NCI-H2029 treated with DMSO at 0.1 percent for 48 hours (cell line): ENCODE measurements around the gene KIF15.
"Not testable (repeated sequence)": the region's sequence is repeated elsewhere in the genome, so short reads cannot be mapped to it uniquely, and the experiment has no call there.

ENCODE experiments used
- DNase-seq: peaks from one replicate; lab custom pipeline; 2025; lab: John Stamatoyannopoulos, UW

KIF15 gene

DNA sequence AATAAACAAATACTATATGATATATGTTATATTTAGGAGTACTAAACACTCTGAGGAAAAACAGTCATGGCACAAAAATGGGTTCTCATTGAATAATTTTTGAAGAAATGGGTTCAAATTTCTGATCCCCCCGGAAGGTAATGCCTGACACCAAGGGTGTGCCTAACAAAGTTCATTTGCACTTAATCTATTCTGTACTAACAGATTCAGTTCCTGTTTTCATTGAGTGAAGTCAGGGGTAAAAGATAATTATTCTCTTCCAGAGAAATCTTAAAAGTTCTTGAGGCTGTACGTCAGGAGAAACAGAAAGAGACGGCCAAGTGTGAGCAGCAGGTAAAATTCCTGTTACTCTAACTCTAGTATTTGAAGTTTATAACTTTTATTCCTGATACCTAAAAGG lies 65.6 kb downstream of the KIF15 start:
- no peak for DNase-seq

DNA sequence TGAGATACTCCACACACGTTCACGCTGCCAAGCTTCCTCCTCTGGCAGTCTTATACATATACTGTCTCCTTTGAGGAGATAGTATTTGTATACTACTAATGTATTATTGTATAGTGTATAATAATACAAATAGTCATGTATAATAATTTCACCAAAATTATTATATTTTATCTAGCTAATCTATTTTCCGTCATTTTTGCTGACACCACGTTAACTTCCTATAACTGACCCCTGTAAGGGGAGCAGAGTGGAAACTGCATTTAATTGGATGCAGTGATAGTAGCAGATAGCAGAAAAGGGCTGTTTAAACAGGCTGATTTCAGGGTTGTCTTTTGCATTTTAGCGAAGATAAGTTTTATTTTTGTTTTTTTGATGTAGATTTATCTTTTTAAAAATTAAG lies 69.6 kb downstream of the KIF15 start:
- DNase-seq: no peak

DNA sequence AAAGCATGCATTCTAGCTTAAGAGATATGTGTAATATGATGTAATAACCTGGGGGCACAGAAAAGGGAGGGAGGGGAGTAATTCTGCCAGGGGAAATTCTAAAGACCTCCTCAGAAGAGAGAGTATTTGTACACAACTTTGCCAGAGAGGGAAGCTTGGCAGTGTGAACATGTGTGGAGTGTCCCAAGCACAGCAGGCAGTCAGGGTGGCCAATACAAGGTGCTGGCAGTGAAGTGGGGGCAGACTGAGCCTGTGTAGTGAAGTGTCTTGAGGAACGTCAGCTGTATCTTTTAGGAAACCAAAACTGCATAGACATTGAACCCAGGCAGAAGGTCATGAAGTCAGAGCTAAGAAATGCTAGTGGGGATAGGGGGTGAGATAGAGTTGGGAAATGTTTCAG lies 70.4 kb downstream of the KIF15 start:
- DNase-seq: no peak

DNA sequence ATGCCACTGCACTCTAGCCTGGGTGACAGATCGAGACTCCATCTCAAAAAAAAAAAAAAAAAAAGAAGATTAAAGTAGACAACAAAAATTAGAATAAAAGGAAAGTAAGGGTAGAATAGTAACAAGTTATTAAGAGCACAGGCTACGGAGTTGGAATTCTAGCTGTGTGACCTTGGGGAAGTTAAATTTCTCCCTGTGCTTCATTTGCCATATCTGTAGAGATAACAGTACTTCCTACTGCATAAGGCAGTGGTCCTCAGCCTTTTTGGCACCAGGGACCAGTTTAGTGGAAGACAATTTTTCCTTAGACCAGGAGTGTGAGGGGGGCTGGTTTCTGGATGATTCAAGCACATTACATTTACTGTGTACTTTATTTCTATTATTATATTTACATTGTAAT lies 71.4 kb downstream of the KIF15 start:
- DNase-seq: no peak

DNA sequence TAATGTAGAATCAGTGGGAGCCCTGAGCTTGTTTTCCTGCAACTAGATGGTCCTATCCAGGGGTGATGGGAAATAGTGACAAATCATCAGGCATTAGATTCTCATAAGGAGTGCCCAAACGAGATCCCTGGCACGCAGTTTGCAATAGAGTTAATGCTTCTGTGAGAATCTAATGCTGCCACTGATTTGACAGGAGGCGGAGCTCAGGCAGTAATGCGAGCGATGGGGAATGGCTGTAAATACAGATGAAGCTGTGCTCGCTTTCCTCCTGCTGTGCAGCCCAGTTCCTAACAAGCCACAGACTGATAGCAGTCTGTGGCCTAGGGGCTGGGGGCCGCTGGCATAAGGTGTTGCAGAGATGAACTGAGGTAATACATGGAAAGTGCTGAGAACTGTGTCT lies 71.8 kb downstream of the KIF15 start:
- no peak for DNase-seq

DNA sequence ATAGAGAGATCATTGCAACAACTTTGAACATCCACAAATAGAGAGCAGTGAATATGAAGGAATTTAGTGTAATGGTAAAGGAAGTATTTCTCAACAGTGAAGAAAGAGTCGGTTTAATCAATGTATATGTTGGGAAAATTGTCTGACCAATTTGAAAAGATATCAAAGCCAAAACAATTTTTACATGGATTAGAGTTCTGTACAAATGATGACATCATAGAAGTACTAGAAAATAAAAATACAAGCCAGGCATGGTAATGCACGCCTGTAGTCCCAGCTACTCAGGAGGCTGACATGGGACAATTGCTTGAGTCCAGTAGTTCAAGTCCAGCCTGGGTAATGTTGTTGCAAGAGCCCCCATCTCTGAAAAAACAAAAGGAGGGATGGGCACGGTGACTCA lies 74.1 kb downstream of the KIF15 start:
- DNase-seq: no peak

DNA sequence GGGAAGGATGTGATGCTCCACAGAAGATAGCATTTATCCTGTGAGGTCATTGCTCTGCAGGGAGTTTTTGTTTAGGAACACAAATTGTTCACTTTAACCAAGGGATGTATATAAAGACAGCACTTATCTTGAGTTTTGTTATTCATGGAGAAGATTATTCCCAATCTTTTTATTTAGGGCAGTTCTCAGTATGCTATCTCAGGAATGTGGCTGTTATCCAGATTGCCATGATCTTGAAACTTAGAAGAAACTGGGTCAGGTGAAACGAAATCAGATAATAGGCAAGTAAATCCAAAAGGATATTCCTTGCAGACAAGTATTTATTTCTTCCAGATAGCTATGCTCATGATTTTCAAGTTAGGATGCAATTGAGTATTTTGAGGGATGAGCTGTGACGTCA lies 80.8 kb downstream of the KIF15 start:
- no peak for DNase-seq

DNA sequence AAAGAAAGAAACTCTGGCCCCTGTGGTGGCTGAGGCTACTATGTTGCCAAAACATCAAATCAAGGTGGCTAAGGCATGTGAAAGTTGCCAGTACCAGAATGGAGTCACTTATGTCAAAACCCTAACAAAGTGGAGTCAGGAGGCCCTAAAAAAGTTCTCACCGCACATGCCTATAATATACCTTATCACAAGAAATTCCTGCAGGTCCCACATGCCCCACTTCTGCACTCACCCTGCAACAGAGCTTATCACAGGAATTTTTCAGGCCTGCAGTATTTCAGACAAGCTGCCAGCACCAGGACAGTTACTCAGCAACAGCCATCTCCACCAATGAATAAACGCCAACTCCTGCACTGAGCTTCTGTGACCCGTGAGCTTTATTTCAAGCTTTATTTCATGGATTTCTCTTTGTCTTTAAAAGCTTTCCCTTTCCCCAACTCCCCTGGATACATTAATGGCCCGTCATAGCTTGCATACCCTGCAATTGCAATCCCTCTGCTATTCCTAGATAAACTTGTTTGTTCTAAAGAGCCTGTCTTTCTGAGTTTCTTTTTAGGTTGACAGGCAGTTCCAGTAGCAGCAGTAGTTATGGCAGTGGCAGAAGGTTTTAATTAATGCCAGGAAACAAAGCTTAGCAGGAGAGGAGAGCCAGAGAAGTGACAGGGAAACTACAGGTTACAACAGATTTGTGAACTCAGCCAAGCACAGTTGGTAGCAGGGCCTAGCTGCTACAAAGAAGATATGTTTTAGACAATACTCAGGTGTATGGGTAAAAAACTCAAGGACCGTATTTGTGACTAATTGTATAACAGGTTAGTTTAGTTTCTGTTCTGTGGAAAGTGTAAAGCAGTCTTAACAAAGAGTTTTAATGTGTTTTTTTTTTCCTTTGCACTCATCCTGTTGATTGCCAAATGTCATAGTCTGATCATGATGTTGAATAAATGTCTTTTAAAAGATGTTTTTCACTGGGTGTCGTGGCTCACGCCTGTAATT lies 84.2 kb downstream of the KIF15 start:
- DNase-seq: no peak

DNA sequence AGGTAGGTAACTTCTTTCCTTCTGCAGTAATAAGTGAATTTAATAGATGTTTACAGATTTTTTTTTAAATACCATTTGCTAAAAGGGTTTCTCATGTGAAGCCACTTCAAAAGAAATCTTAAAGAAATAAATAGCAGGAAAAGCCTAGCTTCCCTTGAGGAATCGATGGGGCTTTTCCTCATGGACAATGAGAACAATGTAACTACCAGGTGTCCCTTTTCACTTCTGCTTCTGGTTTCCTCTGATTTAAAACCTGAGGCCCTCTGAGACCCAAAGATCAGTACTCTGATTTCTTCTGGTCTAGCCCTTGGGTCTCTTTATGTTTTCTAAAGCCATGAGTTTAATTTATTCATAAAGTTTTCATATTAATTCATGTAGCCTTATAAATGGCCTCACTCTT lies 87.0 kb downstream of the KIF15 start:
- DNase-seq: no peak

DNA sequence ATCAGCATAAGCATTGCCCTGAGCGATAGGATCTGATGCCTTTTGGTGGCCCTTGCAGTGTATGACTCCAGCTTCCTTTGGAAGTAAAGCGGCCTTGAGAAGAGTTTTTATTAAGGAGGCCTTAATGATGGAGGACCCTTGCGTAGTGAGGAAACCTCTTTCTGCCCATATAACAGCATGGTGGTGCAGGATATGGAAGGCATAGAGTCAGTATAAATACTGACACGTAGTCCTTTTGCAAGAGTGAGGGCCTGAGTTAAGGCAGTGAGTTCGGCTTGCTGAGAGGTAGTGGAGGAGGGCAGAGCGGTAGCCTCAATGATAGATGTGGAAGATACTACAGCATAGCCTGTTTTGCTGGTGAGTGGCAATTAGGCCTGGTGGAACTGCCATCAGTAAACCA lies 95.1 kb downstream of the KIF15 start:
- not testable (repeated sequence) for DNase-seq

DNA sequence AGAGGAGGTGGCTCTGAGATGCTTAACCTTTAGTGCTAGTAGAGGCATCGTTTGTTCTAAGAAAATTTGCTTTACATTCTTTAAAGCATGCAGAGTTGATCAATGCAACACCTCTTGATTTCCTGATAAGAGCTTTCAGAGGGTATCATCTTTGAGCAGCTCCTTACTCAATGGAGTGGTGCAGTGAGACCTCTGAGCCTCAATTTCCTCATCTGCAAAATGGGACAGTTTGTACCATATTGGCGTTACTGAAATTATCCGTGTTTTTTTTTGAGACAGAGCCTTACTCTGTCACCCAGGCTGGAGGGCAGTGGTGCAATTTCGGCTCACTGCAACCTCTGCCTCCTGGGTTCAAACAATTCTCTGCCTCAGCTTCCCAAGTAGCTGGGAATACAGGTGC lies 98.5 kb downstream of the KIF15 start:
- DNase-seq: no peak

DNA sequence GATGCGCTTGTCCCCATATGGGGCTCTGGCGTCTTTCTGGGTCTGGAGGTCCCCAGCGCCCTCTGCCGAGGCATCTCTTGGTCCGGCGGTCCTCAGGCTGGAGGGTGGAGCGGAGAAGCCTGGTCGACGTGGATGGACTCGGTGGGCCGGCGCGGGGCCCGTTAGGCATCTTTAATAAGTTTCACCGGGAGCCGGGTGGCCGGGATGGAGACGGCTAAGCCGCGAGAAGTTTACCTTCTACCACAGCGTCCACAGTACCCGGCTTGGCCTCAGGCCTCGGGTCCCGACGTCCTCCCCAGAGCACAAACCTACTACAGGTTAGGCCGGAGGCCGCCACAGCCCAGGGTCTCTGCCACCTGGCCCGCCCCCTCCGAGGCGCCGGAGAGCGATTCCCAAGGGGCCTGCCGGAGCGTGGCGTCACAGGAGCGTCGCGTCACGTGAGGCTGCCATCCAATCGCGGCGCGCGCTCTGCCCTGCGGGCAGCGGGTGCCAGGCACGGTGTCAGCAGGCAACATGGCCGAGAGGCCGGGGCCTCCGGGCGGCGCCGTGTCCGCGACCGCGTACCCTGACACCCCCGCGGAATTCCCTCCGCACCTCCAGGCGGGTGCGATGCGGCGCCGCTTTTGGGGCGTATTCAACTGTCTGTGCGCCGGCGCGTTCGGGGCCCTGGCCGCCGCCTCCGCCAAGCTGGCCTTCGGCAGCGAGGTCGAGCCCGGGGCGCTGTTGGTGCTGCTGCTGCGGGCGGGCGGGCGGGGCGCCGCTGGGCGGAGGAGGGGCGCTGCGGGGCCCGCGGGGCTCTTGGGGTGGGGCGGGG lies 100.0 kb downstream of the KIF15 start, which contains the start of gene TMEM42:
Gene TMEM42, plus strand, starts transcription at position 501 of the 814 bp plus-strand sequence. Its CDS starts 13 bp downstream, at position 514.
- DNase-seq: peak; percentile 76

DNA sequence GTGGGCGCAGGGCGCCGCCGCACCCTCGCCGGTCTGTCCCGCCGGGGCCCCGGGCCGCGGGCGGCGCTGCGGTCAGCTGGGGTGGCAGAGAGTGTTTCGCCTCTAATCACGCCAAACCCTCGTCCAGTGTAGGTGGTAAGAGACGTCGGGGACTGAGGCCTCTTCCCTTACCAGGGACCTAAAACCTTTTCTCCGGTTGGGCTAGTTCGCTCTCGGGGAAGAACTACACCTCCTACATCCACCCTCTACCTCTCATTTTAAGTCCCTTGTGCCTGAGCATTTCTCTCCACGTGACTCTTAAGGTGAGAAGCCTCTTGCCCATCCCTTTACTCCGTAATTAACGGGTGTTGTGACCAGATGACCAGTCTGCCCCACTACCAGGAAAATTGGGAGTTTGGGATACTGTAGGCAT lies 100.6 kb downstream of the KIF15 start:
- DNase-seq: no peak

DNA sequence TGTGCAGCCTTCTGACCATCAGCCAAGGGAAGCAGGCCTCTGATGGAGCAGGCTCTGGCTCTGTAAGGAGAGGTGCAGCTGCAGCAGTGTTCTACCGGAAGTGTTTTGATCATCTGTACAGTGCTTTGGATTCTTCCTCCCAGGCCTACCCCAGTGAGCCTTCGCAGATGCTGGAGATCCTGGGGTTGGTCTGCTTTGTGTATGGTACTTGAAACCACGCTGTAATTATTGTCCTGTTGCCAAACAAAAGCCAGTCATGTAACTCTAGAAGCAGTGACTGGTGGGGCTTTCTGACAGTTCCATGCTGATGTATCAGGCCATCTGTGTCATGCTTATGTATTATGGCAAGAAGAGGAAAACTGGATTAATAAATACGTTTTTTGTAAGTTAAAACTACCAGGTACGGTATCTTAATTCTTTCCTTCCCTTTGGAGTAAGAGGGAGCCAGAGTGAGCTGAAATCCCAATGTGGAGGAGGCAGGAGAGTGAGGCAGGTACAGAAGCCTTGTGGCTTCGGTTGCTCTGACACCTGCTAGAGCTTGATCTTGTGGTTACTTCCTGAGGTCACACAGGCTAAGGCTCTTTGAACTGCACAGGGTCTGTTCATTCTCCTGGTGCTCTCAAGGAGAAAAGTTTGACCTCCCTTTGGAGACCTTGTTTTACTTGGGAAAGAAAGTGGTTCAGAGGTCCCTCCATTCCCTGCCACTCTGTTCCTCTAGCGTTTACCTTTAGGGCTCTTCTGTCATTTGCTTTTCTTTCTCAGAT lies 103.9 kb downstream of the KIF15 start:
- peak; percentile 88 for DNase-seq

DNA sequence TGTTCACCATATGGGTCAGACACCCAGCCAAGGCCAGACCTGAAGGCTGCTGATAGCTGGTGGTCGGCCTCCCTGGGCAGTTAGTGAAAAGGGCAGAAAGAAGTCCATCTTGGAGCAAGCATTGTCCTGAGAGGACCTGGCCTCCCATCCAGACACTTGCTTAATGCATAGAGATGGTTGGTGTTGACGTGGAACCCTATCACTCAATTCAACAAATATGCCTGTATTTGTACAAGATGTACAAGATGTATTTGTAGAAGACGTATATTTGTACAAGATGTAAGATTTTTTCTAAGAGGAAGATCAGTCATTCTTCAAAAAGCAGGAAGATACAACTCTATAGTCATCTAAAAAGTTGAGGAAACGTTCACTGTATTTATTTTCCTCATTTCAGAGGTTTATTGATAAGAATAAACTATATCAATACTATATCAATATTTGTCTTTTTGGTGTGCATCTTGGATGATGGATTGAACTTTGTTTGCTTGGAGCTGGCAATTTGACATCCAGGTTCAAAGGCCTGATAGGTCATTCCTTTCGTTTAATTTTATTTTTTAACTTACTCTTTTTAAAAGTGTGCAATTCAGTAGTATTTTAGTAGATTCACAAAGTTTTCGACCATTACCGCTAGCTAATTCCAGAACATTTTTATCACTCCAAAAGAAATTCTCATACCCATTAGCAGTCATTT lies 106.0 kb downstream of the KIF15 start:
- no peak for DNase-seq

DNA sequence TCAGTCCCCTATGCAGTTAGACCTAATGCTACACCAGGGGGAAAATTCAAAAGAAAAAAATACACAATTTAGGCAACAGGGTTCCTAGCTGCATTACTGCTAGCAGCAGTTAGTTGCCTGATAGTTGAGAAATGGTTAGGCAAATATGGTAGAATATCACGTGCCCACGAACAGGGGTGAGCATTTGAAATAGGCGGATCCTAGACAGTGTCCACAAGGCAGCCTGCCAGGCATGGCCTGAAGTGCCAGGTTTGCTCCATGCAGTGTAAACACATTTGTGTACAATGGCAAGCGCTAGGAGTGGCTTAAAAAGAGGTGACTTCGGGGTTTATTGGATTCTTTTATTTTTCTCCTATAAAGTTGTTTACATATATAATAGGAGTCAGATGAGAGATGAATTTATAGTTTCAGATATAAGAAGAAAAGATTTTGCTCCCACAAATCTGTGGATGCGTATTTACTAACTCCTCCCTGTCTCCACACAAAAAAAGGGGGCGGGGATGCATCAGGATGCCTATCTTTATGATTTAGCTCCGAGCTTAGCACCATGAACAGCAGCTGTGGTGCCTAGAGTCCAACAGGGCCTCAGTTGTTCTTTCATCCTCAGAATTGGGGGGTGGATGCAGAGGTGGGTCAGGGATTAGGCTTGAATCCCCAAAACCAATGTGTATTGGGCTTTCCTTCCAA lies 108.9 kb downstream of the KIF15 start:
- DNase-seq: peak; percentile 91

DNA sequence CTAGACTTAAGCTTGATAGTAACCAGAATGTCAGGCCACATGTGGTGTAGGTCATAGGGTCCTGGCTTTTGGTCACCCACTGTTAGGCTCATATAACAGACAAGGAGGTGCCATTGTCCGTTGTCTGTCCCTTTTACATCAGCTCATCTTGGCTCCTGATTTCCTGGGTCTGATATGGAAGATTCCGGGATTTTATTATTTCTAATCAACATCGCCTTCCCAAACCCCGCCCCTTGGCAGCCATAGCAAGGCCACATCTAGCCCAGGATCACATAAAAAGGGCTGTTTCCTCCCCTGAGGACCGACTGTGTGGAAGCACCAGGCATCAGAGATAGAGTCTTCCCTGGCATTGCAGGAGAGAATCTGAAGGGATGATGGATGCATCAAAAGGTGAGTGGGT lies 112.7 kb downstream of the KIF15 start, which contains the start of gene TGM4:
Gene TGM4, plus strand, starts transcription at position 301 of the 400 bp plus-strand sequence. Its CDS starts 71 bp downstream, at position 372.
- no peak for DNase-seq

DNA sequence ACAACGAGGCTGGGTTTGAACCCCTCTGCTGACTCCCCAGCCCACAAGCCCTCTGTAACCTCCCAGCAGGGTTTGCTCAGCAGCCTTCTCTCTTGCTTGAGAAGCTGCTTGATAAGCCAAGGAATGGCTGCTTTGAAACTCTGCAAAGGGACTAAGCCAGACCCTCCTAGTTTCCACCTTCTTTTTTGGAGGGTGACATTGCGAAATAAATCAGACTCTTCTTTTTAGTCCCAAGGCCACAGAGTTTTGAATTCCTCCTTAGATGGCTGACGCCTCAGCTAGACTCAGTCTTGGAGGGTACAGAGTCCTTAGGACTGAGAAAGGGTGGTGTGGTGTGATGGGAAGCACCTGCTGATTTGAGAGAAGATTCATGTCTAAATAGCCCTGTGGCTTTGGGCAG lies 114.0 kb downstream of the KIF15 start:
- no peak for DNase-seq

DNA sequence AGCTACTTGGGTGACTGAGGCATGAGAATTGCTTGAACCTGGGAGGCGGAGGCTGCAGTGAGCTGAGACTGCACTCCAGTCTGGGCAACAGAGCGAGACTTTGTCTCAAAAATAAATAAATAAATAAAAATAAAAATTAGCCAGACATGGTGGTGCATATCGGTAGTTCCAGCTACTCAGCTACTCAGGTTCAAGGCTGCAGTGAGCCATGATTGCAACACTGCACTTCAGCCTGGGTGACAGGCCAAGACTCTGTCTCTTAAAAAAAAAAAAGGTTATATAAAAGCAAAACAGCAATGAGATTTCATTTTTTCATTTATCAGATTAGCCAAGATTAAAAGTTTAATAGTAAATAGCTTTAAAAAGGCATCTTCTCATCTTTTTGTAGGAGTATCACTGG lies 115.7 kb downstream of the KIF15 start:
- no peak for DNase-seq

DNA sequence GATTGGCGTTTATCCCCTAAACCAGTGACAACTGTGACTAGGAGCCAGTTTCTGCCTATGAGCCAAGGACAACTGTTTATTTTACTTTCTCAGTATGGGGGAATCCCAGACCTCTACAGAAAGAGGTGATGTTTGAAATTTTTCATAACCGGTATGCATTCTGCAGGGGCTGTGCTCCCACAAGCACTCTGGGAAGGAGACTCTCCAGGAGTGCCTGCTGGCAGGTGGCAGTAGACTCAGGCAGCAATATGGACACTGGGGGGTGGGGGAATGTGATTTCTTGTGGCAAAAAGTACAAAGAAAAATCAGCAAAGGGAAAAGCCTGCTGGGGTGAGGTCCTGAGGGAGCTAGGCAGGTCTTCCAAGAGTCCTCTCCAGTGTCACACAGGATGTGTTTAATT lies 118.7 kb downstream of the KIF15 start:
- DNase-seq: no peak
